ENCODE data around the gene GCNT3. TPM values are rescaled to one million over a fixed set of nuclear protein-coding genes. Genes with fewer than 3 reads are reported as not detected.

The GCNT3 gene
- total and polyA plus RNA-seq, 2 donors (not counting 3 experiments of a cell fraction or from before 2014, with no cell fraction given), result not detected

- intact Hi-C loops (cut with micrococcal nuclease), result no loop called here
Observed at GRCh38 chr15:59587085-59587826, 24.3 kb upstream of the GCNT3 start.

More at GRCh38 chr15:59587085-59587826, 24.3 kb upstream of the GCNT3 start:
- H3K36me3 ChIP-seq (ENCODE audit: control insufficient read depth in 2 of 2, extremely low read depth in 1 of 2, insufficient read depth in 2 of 2, low read length in 2 of 2), result no peaks in the 10 kb centered on the region
- POLR2A ChIA-PET, result no interaction called here
- H3K27ac ChIP-seq (ENCODE audit: insufficient read depth, low read depth, low read length), result no peak overlapping the region
- no peak overlapping the region for H3K4me2 ChIP-seq (ENCODE audit: insufficient read depth, low read length)
- no peaks in the 10 kb centered on the region for H3K4me1 ChIP-seq (ENCODE audit: control insufficient read depth, extremely low read depth, insufficient read depth, low read length)
- no peak overlapping the region for H3K9ac ChIP-seq (replicated peaks; ENCODE audit: extremely low read depth, insufficient read depth, low read length)
- no TSS peak for BruUV-seq (replicated peaks)
- CTCF ChIA-PET, result interaction anchor here (0.6 to 0.7 kb wide), 2 partner anchors 16 to 24 kb away, joined by 3 read pairs; no protein-coding TSS in a partner anchor
- H2AFZ ChIP-seq (ENCODE audit: low read depth, low read length), result no peak overlapping the region
- H3K9me1 ChIP-seq (replicated peaks; ENCODE audit: control insufficient read depth, extremely low read depth, insufficient read depth, low read length), result no peaks in the 10 kb centered on the region
- H3K9me3 ChIP-seq (replicated peaks; ENCODE audit: control insufficient read depth, insufficient read depth, low read length), result no peaks in the 10 kb centered on the region
- dilution Hi-C loops (cut with MboI; ENCODE audit: extremely low pct_ligation_motif_present, low sequenced_read_pairs), result no loop called here
- peaks cover 0 to 4% of the 10 kb centered on the region in 2 experiments for H3K27me3 ChIP-seq (ENCODE audit: control insufficient read depth in 2 of 2, insufficient read depth in 2 of 2, low read length in 2 of 2)
- H4K20me1 ChIP-seq (replicated peaks; ENCODE audit: control insufficient read depth, extremely low read depth, insufficient read depth, low read length), result no peaks in the 10 kb centered on the region
- no peaks in the 10 kb centered on the region for H3K79me2 ChIP-seq (ENCODE audit: control insufficient read depth, insufficient read depth, low read length)
- TF ChIP-seq MYC (IDR thresholded peaks at IDR 0.05; ENCODE audit: low read depth, low read length) (no peak), MAX (IDR thresholded peaks at IDR 0.05; ENCODE audit: insufficient read depth, insufficient read length) (no peak), FOS (IDR thresholded peaks at IDR 0.05; ENCODE audit: borderline replicate concordance, insufficient read depth, low read length) (no peak), JUN (IDR thresholded peaks at IDR 0.05; ENCODE audit: borderline replicate concordance, insufficient read depth, insufficient read length, low read depth) (peak; percentile 21), CTCF (IDR thresholded peaks at IDR 0.05; ENCODE audit: extremely low read depth in 1 of 2, insufficient read depth in 1 of 2, low read depth in 1 of 2, low read length in 2 of 2) (no peak), GATA2 (IDR thresholded peaks at IDR 0.05; ENCODE audit: insufficient read depth, insufficient read length, low read depth, low read length) (no peak), POLR2AphosphoS5 (IDR thresholded peaks at IDR 0.05; ENCODE audit: insufficient read depth, low read depth, low read length) (no peak), POLR2A (IDR thresholded peaks at IDR 0.05; ENCODE audit: low read depth, low read length) (no peak), EZH2 (IDR thresholded peaks at IDR 0.05; ENCODE audit: borderline replicate concordance, low read depth, low read length, severe bottlenecking) (no peak)
- no peak for FAIRE-seq
- H3K4me3 ChIP-seq (replicated peaks in 1 of 3; ENCODE audit: insufficient read depth in 1 of 3, low read depth in 1 of 3, low read length in 3 of 3), result no peak overlapping the region
- DNase-seq (ENCODE audit: low read depth, low spot score), result no peak

All from endothelial cell of umbilical vein (primary cell).